Globus pallidus (tissue), 1 donor: ENCODE data around the gene CNKSR2.

ENCODE experiments used
- DNase-seq: peaks from one replicate; pipeline ENCODE4 v3.0.0-alpha.2; 2015; ENCODE audit warnings: low spot score

The CNKSR2 gene

GRCh38 chrX:21675931-21676330 is 301.7 kb downstream of the CNKSR2 start:
- no peak for DNase-seq

DNA sequence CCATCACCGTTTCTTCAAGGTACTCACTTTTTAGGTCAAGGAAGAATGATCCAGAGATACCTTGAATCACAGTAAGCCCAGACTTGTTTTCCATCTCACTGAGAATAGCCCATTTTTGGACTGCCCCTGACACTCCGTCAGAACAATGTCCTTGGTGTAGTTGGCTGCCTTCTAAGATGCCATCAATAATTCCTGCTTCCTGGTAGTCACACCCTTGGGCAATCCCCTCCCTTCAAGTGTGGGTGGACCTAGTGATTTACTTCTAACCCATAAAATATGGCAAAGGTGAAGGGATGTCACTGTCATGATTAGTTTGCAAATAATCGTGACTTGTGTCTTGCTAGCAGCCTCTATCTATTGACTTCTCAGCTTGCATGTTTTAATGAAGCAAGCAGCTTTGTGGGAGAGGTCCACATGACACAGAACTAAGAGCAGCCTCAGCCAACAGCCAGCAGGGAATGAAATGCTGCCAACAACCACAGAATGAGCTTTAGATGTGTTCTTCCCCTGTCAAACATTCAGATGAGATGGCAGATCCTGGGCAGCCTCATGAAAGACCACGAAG is 303.9 kb downstream of the CNKSR2 start:
- DNase-seq: no peak

DNA sequence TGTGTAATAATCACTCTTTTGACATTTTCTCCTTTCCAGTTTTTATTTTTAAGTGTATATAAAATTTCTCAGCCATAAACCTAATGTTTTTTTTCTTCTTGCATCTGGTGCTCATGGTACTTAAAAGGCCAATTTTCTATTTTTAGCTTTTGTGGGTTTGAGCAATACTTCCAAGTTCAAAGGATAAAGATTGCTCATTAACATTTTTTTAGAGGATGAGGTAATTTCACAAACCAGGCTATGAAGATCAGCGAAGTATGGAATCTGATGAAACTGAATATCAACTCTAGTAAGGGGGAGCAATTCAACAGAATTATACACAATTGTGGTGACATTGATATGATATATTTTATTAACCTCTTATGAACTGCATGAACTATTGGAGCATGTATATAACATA is 309.7 kb downstream of the CNKSR2 start:
- DNase-seq: no peak

DNA sequence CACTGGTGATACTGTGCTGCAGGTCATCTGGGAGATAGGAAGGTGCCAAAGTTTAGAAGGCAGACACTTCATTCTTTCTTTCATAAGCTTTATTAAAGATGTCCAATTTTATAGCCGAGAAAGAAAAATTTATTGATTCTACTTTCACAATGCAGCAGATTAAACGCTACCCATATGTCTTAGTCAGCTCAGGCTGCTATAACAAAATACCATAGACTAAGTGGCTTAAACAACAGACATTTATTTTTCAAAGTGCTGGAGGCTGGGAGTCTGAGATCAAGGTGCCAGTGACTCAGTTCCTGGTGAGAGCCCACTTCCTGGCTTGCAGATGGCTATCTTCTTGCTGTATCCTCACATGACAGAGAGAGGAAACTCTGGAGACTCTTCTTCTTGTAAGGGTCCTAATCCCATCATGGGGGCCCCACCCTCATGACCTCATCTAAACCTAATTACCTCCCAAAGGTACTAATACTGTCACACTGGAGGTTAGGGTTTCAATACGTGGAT is 317.3 kb downstream of the CNKSR2 start:
- DNase-seq: no peak

DNA sequence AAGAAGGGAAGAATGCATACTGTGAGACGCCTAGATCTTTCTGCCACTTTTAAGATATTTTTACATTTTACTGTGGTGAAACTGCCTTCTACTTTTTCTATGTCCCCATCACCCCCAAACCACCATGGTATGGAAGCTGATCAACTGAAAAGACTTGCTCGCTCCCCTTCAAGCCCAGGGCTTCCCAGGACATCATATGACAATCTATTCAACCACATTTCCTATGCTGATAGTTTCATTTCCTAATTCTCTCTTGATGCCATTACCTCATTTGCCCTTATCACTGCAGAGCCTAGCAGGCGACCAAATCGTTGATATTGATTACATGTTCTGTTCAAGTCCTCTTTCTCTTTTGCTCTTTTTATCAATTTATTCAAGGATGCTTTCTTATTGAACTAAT is 324.1 kb downstream of the CNKSR2 start:
- DNase-seq: peak; percentile 4

DNA sequence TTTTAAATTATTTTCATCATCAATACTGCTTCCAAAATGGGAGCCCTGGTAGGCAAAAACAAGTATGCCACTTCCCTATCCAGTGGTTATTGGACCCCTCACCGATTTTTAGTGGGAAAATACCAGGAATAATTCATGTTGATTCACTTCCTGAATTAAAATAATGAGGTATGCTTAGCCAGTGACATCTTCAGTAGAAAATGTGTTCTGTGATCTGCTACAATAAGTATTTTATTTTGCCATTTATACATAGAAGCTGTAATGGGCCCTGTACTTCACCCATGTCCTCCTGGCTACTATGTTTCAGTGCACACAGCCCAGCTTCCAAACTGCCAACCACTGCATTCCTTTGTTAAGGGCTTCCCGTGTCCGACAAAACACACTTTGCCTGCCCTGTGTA is 324.9 kb downstream of the CNKSR2 start:
- no peak for DNase-seq

GRCh38 chrX:21700275-21700674 is 326.1 kb downstream of the CNKSR2 start:
- no peak for DNase-seq

DNA sequence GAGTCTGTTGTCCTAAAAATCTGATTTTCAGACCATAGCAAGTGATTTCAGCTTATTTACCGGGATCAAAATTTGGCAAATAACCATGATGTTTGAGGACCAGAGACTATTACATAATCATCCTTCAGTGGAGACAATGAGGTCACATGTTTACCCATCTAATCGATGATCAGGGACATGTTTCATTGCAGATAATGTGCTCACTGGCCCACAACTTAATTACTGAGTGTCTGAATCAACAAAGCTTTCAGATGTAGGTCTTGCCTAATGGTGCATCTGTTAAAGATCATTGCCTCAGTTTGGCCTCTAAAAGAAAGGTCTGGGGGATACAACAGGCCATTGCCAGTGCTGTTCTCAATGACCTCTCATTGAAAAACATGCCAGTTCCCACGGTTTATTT is 326.7 kb downstream of the CNKSR2 start:
- no peak for DNase-seq

- DNase-seq: no peak
Observed at GRCh38 chrX:21702725-21703124, 328.5 kb downstream of the CNKSR2 start.
